ENCODE results near the gene GPD2. TPM values are rescaled to one million over a fixed set of nuclear protein-coding genes. Genes with fewer than 3 reads are reported as not detected.

Gene GPD2
- total and polyA plus RNA-seq, 2 of the 13 experiments (the other 11 are each of a cell fraction or from before 2014, with no cell fraction given): not detected

DNA sequence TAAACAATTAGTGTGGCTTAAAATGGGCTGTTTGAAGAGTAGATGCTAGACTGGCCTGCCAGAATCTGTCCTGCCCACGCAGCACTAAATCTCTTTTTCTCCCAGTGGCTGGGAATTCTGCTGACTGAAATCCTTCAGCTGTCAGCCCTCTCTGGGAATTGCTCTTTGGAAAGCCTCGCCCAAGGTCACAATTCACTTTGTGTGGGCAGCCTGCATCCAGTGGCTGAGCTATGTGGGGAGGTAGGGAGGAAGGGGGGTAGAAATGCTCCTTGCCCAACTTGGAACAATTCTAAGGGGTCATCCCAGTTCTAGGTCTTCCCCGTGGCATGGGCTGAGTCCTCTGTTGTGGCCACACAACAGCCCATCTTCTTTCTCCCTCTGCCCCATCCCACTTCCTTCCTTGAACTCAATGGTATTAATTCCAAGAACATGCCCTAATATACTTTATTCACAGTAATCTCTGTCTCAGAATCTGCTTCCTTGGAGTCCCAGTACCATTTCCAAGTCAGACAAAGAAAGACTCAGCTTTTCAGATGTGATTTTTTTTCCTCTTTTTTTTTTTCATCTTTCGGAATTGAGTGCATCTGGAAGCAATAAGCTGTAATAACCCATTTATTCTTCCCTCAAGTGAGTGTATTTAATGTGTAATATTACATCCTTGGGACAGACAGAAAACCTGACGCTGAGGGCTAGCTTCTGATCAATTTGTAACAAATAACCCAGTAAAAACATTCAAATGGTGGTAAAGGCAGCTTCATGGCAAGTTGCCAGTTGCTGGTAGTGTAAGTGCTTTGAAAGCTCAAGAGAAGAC, 189.4 kb downstream of the GPD2 start:
- DNase-seq (ENCODE audit: low spot score) (no peak), ATAC-seq (no peak), FAIRE-seq (no peak)
- intact Hi-C loops (cut with micrococcal nuclease; ENCODE audit: unreplicated experiment): no loop called here
- H3K36me3 ChIP-seq (replicated peaks in 1 of 2; ENCODE audit: control insufficient read depth in 1 of 2, insufficient read depth in 2 of 2, low read length in 2 of 2): no peaks in the 10 kb centered on the region
- ChIA-PET POLR2A (no interaction called here), CTCF (ENCODE audit: low intra/inter-chr PET ratio, low total read pairs) (no interaction called here)
- no peaks in the 10 kb centered on the region for H3K79me2 ChIP-seq (ENCODE audit: insufficient read depth, low read length)
- H3K9ac ChIP-seq (ENCODE audit: insufficient read depth, low read depth, low read length): no peak overlapping the region
- H3K27ac ChIP-seq (ENCODE audit: extremely low read length, insufficient read depth, low read length): no peak overlapping the region
- no TSS peak for BruUV-seq (replicated peaks)
- no peak overlapping the region for H3K4me3 ChIP-seq (replicated peaks in 1 of 3; ENCODE audit: insufficient read depth in 1 of 3, low read depth in 2 of 3, low read length in 3 of 3)
- in situ Hi-C loops (cut with HindIII; ENCODE audit: extremely low pct_ligation_motif_present, low pct_unique_long_range_greater_than_20kb): no loop called here
- no peak overlapping the region for H2AFZ ChIP-seq (ENCODE audit: low read length)
- H3K27me3 ChIP-seq (ENCODE audit: control insufficient read depth in 1 of 2, insufficient read depth in 2 of 2, low read length in 2 of 2): no peaks in the 10 kb centered on the region
- no peaks in the 10 kb centered on the region for H4K20me1 ChIP-seq (ENCODE audit: insufficient read depth, low read length)
- H3K9me3 ChIP-seq (ENCODE audit: low read length): no peaks in the 10 kb centered on the region
- H3K4me2 ChIP-seq (ENCODE audit: low read depth, low read length): no peak overlapping the region
- WGBS (ENCODE audit: low lambda C conversion rate): 3% methylated on average over 5 of the region's 5 CpGs
- H3K4me1 ChIP-seq (ENCODE audit: insufficient read depth, low read length): no peaks in the 10 kb centered on the region
- TF ChIP-seq HES4 (CRISPR knock-in tag; IDR thresholded peaks at IDR 0.05; ENCODE audit: borderline replicate concordance) (no peak), ZSCAN9 (CRISPR knock-in tag; IDR thresholded peaks at IDR 0.05; ENCODE audit: borderline replicate concordance) (no peak), ATM (IDR thresholded peaks at IDR 0.05; ENCODE audit: borderline replicate concordance) (no peak), IKZF4 (CRISPR knock-in tag; IDR thresholded peaks at IDR 0.05; ENCODE audit: borderline replicate concordance, low read depth, not compliant biosample characterization) (no peak), GMEB1 (CRISPR knock-in tag; IDR thresholded peaks at IDR 0.05; ENCODE audit: borderline replicate concordance) (no peak), PHF21A (CRISPR knock-in tag; IDR thresholded peaks at IDR 0.05) (no peak), MATR3 (CRISPR knock-in tag; IDR thresholded peaks at IDR 0.05) (no peak), ZNF343 (CRISPR knock-in tag; IDR thresholded peaks at IDR 0.05) (no peak)
- TF ChIP-seq, protein P1, sequence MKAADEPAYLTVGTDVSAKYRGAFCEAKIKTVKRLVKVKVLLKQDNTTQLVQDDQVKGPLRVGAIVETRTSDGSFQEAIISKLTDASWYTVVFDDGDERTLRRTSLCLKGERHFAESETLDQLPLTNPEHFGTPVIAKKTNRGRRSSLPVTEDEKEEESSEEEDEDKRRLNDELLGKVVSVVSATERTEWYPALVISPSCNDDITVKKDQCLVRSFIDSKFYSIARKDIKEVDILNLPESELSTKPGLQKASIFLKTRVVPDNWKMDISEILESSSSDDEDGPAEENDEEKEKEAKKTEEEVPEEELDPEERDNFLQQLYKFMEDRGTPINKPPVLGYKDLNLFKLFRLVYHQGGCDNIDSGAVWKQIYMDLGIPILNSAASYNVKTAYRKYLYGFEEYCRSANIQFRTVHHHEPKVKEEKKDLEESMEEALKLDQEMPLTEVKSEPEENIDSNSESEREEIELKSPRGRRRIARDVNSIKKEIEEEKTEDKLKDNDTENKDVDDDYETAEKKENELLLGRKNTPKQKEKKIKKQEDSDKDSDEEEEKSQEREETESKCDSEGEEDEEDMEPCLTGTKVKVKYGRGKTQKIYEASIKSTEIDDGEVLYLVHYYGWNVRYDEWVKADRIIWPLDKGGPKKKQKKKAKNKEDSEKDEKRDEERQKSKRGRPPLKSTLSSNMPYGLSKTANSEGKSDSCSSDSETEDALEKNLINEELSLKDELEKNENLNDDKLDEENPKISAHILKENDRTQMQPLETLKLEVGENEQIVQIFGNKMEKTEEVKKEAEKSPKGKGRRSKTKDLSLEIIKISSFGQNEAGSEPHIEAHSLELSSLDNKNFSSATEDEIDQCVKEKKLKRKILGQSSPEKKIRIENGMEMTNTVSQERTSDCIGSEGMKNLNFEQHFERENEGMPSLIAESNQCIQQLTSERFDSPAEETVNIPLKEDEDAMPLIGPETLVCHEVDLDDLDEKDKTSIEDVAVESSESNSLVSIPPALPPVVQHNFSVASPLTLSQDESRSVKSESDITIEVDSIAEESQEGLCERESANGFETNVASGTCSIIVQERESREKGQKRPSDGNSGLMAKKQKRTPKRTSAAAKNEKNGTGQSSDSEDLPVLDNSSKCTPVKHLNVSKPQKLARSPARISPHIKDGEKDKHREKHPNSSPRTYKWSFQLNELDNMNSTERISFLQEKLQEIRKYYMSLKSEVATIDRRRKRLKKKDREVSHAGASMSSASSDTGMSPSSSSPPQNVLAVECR (CRISPR knock-in tag; IDR thresholded peaks at IDR 0.05; ENCODE audit: borderline replicate concordance): no peak
- TF ChIP-seq, protein P2, sequence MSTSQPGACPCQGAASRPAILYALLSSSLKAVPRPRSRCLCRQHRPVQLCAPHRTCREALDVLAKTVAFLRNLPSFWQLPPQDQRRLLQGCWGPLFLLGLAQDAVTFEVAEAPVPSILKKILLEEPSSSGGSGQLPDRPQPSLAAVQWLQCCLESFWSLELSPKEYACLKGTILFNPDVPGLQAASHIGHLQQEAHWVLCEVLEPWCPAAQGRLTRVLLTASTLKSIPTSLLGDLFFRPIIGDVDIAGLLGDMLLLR (CRISPR knock-in tag; IDR thresholded peaks at IDR 0.05): no peak
- TF ChIP-seq, protein P3, sequence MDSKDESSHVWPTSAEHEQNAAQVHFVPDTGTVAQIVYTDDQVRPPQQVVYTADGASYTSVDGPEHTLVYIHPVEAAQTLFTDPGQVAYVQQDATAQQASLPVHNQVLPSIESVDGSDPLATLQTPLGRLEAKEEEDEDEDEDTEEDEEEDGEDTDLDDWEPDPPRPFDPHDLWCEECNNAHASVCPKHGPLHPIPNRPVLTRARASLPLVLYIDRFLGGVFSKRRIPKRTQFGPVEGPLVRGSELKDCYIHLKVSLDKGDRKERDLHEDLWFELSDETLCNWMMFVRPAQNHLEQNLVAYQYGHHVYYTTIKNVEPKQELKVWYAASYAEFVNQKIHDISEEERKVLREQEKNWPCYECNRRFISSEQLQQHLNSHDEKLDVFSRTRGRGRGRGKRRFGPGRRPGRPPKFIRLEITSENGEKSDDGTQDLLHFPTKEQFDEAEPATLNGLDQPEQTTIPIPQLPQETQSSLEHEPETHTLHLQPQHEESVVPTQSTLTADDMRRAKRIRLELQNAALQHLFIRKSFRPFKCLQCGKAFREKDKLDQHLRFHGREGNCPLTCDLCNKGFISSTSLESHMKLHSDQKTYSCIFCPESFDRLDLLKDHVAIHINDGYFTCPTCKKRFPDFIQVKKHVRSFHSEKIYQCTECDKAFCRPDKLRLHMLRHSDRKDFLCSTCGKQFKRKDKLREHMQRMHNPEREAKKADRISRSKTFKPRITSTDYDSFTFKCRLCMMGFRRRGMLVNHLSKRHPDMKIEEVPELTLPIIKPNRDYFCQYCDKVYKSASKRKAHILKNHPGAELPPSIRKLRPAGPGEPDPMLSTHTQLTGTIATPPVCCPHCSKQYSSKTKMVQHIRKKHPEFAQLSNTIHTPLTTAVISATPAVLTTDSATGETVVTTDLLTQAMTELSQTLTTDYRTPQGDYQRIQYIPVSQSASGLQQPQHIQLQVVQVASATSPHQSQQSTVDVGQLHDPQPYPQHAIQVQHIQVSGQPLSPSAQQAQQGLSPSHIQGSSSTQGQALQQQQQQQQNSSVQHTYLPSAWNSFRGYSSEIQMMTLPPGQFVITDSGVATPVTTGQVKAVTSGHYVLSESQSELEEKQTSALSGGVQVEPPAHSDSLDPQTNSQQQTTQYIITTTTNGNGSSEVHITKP (CRISPR knock-in tag; IDR thresholded peaks at IDR 0.05; ENCODE audit: low read depth): no peak
